ENCODE measurements around the gene LGALS9B.
A peak's percentile ranks its signal among the peaks of the same experiment; 100 is the strongest.
"Not testable (repeated sequence)": the region's sequence is repeated elsewhere in the genome, so short reads cannot be mapped to it uniquely, and the experiment has no call there.

LGALS9B gene

GRCh38 chr17:20467447-20467846 lies at the start of gene LGALS9B:
TSS of gene LGALS9B (minus strand) at chr17:20467539. CDS start at chr17:20467470, 69 bp downstream.
- peak; percentile 28 for ATAC-seq
- DNase-seq, result not testable (repeated sequence)

DNA sequence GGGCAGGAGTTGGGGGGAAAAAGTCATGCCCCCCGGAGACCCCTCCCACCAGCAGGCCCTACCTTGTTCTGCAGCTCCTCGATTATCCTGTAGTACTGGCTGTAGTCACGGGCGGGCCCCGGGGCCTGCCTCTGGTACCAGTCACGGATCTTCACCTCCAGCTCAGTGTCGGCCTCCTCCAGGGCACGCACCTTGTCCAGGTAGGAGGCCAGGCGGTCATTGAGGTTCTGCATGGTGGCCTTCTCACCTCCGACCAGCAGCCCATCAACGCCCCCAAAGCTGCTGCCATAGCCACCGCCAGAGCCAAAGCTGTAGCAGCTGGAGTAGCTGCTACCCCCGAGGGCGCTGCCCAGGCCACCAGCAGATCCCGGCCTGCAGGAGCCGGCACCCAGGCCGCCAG lies 49.6 kb upstream of the LGALS9B start:
- DNase-seq, ATAC-seq: not testable (repeated sequence)

GRCh38 chr17:20515099-20515498 lies 47.8 kb upstream of the LGALS9B start:
- ATAC-seq, DNase-seq: not testable (repeated sequence)

- not testable (repeated sequence) for DNase-seq, ATAC-seq
Observed at GRCh38 chr17:20513539-20513938, 46.2 kb upstream of the LGALS9B start.

DNA sequence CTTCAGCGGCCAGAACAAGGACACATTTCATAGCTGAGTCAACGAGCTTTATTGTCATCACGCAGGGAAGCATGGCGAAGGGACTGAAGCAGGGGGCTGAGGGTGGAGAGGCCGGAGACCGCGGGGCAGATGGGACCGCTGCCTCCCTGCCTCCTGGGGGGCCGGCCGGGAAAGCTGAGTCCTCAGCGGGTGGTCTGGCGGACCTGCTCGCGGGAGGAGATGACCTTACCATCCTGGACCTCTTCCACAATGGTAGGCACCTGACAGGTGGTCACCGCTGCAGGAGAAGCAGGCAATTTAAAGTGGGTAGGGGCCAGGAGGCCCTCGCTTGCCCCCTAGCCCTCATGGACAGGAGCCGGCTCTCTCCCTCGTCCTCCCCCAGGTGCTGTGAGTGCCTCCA lies 45.0 kb upstream of the LGALS9B start:
- not testable (repeated sequence) for DNase-seq, ATAC-seq

GRCh38 chr17:20511778-20512177 lies 44.4 kb upstream of the LGALS9B start:
- not testable (repeated sequence) for ATAC-seq, DNase-seq

DNA sequence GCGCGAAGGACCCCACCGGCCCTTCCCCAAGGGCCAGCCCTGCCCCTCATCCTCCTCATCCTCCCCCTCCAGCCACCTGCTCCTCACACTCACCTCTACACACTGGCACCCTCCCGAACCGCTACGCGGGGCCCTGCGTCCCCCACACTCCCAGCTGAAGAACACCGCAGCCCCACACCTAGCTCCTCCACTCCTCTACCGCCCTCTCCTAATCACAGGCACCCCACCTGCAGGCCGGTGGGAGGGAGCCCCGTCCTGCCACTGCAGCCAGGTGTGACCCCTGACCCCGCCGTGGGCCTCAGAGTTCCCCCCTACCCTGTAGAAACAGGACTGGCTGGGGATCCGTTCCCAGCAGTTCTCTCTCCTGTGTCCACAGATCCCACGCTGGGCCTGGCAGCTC lies 38.0 kb upstream of the LGALS9B start:
- not testable (repeated sequence) for DNase-seq, ATAC-seq

GRCh38 chr17:20504388-20505066 lies 37.2 kb upstream of the LGALS9B start:
- ATAC-seq, result peak; percentile 42
- not testable (repeated sequence) for DNase-seq

- ATAC-seq, DNase-seq: not testable (repeated sequence)
Observed at GRCh38 chr17:20501896-20502295, 34.6 kb upstream of the LGALS9B start.

DNA sequence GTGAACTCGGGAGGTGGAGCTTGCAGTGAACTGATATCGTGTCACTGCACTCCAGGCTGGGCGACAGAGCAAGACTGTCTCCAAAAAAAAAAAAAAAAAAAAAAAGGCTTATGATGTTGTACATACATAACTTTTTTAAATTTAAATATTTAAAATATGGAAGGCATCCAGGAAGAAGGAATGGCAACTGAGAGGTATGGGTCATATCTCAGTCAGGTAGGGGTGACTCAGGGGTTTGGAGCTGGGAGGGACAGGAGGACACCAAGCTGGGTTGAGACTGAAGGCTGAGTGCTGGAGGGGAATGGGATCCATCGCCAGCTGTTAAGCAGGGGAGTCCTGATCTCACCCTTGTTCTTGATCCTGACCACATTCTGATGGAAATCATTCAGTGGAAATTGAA lies 33.0 kb upstream of the LGALS9B start:
- not testable (repeated sequence) for ATAC-seq, DNase-seq

GRCh38 chr17:20495420-20495819 lies 28.1 kb upstream of the LGALS9B start:
- DNase-seq, ATAC-seq: not testable (repeated sequence)

DNA sequence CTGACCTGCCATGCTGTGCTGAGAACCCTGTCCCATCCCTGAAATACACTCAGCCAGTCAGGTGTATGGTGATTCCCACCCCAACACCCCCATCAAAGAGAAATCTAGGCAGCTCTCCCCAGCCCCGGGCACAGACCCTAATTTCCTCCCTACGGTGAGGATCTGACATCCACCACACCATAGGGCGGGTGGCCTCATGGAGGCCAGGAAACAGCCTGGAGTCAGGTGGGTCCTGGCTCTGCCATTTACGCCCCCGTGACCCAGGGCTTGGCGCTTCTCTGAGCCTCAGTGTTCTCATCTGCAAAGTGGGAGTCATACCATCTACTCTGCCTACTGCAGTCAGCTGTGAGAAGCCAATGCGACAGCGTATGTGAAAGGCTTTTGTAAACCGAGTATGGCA lies 27.4 kb upstream of the LGALS9B start:
- not testable (repeated sequence) for DNase-seq, ATAC-seq

GRCh38 chr17:20494147-20494546 lies 26.8 kb upstream of the LGALS9B start:
- not testable (repeated sequence) for ATAC-seq, DNase-seq

GRCh38 chr17:20492971-20493370 lies 25.6 kb upstream of the LGALS9B start:
- ATAC-seq, DNase-seq: not testable (repeated sequence)

GRCh38 chr17:20492099-20492498 lies 24.8 kb upstream of the LGALS9B start:
- ATAC-seq, DNase-seq: not testable (repeated sequence)

DNA sequence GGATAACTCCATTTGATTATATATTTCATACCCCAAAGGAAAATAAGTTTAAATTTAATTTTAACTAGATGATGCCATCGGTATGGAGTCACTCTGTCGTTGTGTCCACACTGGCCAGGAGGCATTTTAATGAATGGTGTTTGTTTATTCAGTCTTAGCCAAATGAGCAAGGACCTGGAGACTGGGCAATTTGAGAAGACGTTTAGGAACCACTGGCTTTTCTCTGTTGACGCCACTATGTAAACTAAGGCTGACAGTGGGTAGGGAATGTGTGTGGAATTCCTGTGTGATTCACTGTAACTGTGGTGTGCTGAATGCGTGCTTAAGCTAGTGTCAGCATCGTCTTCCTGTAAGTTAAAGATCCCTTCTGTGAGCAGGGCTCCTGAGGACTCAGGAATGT lies 17.6 kb upstream of the LGALS9B start:
- DNase-seq, ATAC-seq: not testable (repeated sequence)

GRCh38 chr17:20479889-20480591 lies 12.7 kb upstream of the LGALS9B start:
- ATAC-seq, DNase-seq: not testable (repeated sequence)

- not testable (repeated sequence) for ATAC-seq, DNase-seq
Observed at GRCh38 chr17:20477398-20478071, 10.2 kb upstream of the LGALS9B start.

GRCh38 chr17:20475137-20475831 lies 7.9 kb upstream of the LGALS9B start:
- ATAC-seq, DNase-seq: not testable (repeated sequence)

DNA sequence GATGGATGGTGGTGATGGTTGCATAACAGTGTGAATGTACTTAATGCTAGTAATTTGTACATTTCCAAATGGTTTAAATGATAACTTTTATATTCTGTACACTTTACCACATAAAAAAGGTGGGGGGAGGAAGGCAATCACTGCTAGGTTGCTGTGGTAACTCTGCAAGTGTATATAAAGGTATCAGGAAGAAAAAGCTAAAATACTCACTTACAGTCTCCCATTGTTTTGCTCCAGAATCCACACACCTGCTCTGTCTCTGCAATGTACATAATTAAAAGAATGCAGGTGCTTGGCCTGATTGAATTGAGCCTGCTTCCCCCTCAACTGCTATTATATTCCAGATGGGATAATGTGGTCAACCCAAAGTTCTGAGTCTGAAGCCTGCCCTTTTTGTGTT lies 6.7 kb upstream of the LGALS9B start:
- ATAC-seq, DNase-seq: not testable (repeated sequence)

DNA sequence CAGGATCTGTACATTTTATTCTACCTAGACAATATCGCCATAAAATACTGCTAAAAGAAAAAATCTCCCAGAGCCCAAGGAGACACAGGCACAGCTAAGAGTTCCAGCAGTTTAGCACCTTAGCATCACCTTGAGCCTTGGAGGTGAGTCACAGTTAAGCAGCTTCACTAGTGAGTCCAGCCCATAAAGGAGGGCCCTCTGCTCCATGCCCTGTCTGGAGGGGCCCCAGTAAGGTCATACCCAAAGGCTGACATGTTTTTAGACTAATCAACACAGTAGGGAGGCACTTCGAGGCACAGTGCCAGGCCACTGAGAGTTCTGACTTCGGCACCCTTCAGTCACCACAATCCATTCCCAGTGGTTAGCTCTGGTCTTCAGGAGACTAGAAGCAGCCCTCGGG lies 2.6 kb upstream of the LGALS9B start:
- not testable (repeated sequence) for ATAC-seq, DNase-seq

- ATAC-seq, DNase-seq: not testable (repeated sequence)
Observed at GRCh38 chr17:20469107-20469506, 1.8 kb upstream of the LGALS9B start.

All from stimulated activated naive CD8-positive, alpha-beta T cell treated with anti-CD3 and anti-CD28 coated beads, Interleukin-15, Interleukin-2, amounts not matched to agents 100 U/mL and 50 U/mL, for 24 hours (primary cell).